Measurements from ENCODE around the gene PPP4R4.

PPP4R4 gene

DNA sequence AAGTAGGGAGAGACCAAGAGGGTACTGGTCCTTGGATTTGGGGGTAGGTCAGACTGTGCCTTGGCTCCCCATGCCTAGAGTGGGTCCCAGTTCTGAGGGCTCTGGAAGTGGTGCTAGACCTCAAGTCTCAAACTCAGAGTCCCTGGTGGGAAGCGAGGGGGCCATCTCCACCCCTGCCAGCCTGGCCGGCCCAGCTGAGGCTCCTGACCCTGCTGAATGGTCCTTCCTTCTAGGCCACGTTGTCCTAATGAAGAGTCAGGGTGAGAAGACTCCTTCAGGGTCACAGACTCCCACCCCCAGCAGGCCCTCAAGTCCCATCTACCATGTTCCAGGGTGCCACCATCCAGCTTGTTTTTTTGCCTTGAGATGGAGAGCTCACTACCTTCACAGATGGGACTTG is 136.1 kb downstream of the PPP4R4 start:
- DNase-seq: no peak

DNA sequence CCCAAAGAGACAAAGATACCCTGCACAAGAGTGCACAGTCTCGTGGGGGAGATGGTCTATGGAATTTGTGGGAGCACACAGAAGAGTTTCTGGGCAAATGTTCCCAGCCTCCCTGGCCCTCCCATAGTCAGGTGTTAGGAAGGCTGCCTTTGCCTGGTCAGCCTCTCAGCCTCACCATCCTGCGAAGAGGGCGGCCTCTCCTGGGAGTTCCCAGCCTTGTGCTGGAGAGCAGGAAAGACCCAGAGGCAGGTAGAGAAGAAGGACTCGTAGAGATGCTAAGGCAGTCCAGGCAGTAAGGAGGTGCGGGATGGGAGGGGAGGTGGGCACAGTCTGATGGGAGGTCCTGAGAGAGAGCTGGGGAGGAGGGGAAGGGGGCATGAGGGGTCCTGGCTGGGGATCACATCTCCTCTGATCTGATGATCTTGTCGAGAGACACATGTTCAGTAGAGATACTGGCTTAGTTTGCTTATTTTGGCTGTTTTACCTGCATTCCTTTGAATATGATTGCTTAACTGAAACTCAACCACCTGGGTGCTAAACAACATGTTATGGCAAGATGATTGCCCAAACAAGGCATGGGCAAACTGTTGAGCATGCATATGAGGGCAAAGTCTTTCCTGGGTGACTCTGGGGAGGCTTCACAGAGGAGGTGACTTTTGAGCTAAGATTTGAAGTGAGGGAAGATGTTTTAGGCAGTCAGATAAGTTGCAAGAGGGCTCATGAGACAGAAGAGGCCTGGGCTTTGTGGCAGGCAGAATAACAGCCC is 138.5 kb downstream of the PPP4R4 start:
- DNase-seq: no peak

DNA sequence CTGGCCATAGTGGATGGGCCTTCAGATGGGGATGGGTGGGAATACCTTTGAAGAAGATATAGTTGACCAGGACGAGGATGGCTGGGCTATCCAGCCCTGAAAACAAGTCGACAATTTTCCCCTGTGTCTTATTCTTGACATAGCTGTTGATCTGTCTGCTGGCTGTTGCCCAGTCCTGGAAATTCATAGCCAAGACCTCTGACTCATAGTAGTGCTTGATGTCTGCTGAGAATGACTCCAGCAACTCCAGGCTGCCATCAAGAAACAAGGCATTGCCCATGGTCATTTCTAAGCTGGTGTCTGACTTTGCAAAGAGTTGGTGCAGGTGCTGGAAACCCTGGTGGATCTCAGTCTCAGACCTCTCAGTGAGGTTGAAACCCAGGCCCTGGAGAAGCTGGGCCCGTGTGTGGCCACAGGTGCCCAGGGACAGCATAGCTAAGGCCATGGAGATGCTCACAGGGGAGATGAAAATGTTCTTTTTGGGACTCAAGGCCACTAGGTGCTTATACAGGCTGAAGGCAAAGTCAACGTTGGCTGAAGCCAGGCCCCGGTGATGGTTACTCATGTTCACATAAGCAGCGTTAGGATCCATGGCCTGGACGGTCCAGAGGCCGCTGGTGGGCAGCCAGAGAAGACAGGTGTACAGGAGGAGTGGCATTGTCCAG is 140.0 kb downstream of the PPP4R4 start:
- DNase-seq: no peak

DNA sequence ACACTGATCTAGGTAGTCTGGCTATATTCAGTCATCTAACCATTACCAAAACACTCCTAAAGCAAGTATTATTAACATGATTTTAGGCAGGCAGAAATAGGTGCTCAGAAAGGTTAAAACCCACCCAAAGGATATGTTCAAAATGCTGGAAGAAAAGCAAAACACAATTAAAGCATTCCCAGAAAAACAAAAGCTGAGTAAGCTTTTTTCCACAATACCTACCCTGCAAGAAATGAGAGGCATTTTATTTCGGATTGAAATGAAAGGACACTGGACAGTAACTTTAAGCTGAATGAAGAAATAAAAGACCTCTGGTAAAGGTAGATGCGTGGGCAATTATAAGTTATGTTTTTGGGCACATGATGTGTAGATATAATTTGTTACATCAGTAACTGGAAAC is 140.8 kb downstream of the PPP4R4 start:
- DNase-seq: no peak

DNA sequence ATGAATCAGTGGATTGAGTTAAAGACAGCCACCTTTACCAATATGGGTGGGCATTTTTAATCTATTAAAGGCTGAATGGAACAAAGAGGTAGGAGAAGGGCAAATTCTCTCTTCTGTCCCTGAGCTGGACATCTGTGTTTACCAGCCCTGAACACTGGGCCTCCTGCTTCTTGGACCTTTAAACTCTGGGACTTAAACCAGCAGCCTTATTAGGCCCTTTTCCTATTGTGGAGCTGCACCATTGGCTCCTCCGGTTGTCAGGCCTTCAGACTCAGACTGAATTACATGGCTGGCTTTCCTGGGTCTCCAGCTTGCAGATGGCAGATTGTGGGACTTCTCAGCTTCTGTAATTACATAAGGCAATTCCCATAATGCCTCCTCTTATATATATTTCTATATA is 142.6 kb downstream of the PPP4R4 start:
- DNase-seq: no peak

DNA sequence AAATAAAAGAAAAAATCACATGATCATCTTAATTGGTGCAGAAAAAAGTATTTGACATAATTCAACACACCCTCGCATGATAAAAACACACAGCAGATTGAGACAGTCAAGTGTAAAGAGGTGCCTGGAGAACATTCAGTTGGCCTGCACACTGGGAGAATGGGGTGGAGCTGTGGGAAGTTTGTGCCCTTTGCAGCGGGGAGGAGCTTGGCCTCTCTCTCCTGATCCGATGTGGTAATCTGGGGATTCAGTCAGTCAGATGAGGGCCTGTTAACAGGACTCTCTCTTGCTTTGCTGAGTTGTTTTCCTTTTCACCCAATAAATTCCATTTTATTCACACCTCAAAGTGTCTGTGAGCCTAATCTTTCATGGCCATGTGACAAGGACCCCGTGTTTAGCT is 143.1 kb downstream of the PPP4R4 start:
- DNase-seq: no peak

DNA sequence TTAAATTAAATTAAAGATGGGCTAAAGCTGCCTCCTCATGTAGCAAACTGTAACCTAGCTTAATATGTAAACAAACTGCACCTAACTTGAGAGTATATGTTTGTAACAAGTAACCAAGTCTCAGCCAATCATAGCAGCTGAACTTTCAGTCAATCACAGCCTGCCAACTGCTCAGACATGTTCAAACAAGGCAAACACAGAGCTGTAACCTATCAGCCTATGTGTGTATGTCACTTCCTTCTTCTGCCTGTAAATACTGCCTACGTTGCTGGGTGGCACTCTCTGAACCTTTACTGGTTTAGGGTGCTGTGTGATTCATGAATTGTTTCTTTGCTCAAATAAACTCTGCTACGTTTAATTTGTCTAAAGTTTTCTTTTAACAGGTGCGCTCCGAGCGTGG is 146.1 kb downstream of the PPP4R4 start:
- peak; percentile 27 for DNase-seq

DNA sequence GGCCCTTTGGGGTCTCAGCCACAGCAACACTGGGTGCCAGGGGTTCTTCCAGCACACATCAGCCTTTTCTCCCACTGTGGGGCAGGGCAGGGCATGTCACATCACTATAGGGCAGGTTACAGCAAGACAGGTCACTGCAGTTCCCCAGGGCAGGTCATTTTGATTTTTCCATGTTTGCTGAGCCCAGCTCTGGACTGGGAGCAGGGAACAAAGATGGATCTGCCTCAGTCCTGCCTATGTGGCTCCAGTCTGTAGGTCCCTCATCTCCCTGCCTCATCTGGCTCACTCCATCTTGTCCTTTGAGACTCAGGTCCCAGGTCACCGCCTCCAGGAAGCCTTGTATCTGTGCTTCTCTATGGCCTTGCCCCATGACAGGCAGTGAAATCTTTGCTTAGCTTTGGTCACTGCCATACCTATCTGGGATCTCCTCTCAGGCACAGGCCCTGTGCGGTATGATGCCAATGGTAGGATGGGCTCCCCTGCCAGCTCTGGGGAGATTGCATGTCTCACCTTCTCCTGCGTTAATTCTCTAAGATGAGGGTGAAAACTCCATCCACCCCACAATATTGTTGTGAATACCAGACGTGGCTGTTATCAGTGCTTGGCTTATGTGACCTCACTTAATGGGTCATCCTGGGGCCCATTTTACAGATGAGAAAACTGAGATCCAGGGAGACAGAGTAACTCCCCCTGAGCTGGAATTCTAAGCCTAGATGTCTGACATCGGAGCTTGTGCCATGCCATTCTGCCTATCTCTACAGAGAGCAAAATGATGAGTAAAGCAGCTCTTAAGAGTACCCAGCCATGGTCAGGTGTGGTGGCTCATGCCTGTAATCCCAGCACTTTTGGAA is 147.5 kb downstream of the PPP4R4 start:
- no peak for DNase-seq

DNA sequence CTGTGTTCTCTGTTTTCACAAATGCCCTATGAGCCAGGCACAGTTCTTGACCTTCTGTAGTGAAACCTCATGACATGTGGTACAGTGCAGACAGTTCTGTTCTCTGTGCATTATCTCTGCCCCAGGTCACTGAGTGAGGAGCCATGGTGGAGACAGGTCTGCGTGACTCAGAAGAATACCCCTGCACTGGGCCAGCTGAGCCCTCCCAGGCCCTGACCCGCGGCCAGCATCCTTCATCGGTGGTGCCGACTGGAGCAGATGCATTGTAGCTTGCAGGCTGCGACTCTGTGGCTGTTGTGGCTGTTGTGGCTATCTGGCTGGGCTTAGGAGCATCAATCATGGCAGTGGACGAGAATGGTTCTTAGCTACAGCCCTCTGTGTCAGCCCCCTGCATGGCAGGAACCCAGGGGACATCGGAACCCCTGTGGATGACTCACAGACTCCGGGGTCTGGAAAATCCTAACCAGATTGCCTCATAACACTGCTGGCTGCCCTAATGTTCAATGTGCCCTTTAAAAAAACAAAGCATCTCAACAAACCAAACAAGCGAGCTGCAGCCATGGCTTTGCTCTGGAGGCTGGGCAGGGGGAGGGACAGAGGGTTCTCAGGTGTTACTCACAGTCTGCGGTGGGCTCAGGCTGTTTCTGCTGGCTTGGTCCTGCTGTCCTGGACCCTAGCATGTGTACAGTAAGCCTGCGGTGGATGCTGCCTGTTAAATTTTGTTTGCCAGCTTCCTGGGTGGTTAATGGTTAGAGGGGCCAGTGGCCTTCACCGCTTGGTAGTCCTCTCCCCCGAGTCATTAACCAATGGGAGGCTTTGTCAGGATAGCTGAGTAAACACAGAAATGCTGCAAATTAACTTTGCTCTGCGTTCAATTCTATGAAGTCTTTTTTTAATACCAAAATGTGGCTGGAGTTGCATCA is 148.8 kb downstream of the PPP4R4 start, which contains the start of gene SERPINA6:
TSS of gene SERPINA6 (minus strand) at position 689 of the 923 bp plus-strand sequence. CDS start 8,688 bp downstream, outside the sequence.
- no peak for DNase-seq

DNA sequence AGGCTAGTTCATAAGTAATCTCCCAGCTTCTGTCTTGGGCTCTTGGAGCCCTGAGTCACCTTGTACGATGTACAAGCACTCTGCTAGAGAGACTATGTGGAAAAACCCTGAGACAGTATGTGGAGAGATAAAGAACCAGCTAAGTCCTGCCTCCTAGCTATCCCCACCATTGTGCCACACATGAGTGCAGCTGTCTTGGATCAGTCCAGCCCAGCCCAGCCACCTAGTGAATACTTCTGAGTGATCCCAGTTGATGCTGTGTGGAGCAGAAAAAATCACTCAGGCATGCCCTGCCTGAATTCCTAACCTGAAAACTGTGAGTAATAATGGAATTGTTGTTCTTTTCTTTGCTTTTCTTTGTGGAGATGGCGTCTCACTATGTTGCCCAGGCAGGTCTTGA is 154.1 kb downstream of the PPP4R4 start:
- no peak for DNase-seq
